K562 (cell line): ENCODE measurements around the gene SIKE1. TPM values are rescaled to one million over a fixed set of nuclear protein-coding genes. Genes with fewer than 3 reads are reported as not detected.
A peak's percentile ranks its signal among the peaks of the same experiment; 100 is the strongest.

Experiments used
- BRD4 ChIP-seq: fragments of 200-600 bp; sonication (generic); IDR thresholded peaks from 2 replicates; pipeline ENCODE4 v1.6.1; 2017; ENCODE audit warnings: inconsistent platforms
- CHCHD3 ChIP-seq: fragments of 250-450 bp; sonication (Bioruptor Pico); IDR thresholded peaks from 2 replicates; pipeline ENCODE4 v2.1.2; 2022; ENCODE audit warnings: mild to moderate bottlenecking
- EGR1 ChIP-seq: fragments of 450-650 bp; conservative IDR thresholded peaks from 2 replicates; pipeline ENCODE4 v1.6.1; 2017; ENCODE audit warnings: mild to moderate bottlenecking
- ESRRA ChIP-seq: fragments of 450-650 bp; IDR thresholded peaks from 2 replicates; pipeline ENCODE4 v1.6.1; 2014; ENCODE audit warnings: low read depth, mild to moderate bottlenecking, moderate library complexity, borderline replicate concordance
- EWSR1 ChIP-seq: fragments of 450-650 bp; IDR thresholded peaks from 2 replicates; pipeline ENCODE4 v1.6.1; 2018; ENCODE audit warnings: borderline replicate concordance, mild to moderate bottlenecking, low read depth, moderate library complexity; ENCODE audit not compliant: partially characterized antibody
- HDAC2 ChIP-seq: fragments of 450-650 bp; IDR thresholded peaks from 2 replicates; pipeline ENCODE4 v1.6.1; 2016; ENCODE audit warnings: mild to moderate bottlenecking
- KAT2B ChIP-seq: IDR thresholded peaks from one replicate; pipeline ENCODE4 v1.6.1; 2012; ENCODE audit warnings: low read depth, mild to moderate bottlenecking, control low read depth, inconsistent platforms, low read length, moderate library complexity
- NCOA4 ChIP-seq: fragments of 450-650 bp; IDR thresholded peaks from 2 replicates; pipeline ENCODE4 v1.6.1; 2018; ENCODE audit warnings: mild to moderate bottlenecking; ENCODE audit not compliant: partially characterized antibody
- RBM34 ChIP-seq: fragments of 200-400 bp; formaldehyde crosslinking; IDR thresholded peaks from 2 replicates; pipeline ENCODE4 v1.6.1; 2018; ENCODE audit warnings: low read length, borderline replicate concordance; ENCODE audit not compliant: insufficient read depth
- RNF2 ChIP-seq: sonication (generic); IDR thresholded peaks from 2 replicates; pipeline ENCODE4 v1.6.1; 2016
- SOX6 ChIP-seq: fragments of 450-650 bp; IDR thresholded peaks from 2 replicates; pipeline ENCODE4 v1.6.1; 2014; ENCODE audit warnings: mild to moderate bottlenecking
- ZNF431 ChIP-seq: sonication (generic); formaldehyde crosslinking; IDR thresholded peaks from 2 replicates; pipeline ENCODE4 v1.8.0; 2022; ENCODE audit warnings: mild to moderate bottlenecking, missing genetic modification reagents
- ZNF589 ChIP-seq: fragments of 200-800 bp; sonication (Bioruptor generic); IDR thresholded peaks from 2 replicates; pipeline ENCODE4 v1.6.1; 2016; ENCODE audit warnings: low read depth, missing genetic modification characterization, missing compliant biosample characterization
- ZNF766 ChIP-seq: fragments of 200-800 bp; sonication (Bioruptor generic); conservative IDR thresholded peaks from 2 replicates; pipeline ENCODE4 v1.6.1; 2016; ENCODE audit warnings: missing genetic modification characterization, missing compliant biosample characterization
- polyA plus RNA-seq, 8 experiments: library from polyadenylated mRNA; depleted of rRNA in 4 of 8; stranded (reverse) in 5 of 8; unstranded in 3 of 8; fragments of >200 nt; fragmentation: Nextera tagmentation in 2 of 8; fragmentation: Illumina TruSeq in 1 of 8; extraction: Ambion mirVana in 2 of 8; extraction: Trizol in 1 of 8; gene quantifications; 2 replicates each; pipeline versions ENCODE4 v1.2.1 to v1.2.3, GENCODE V29; 2011 to 2014; ENCODE audit warnings: inconsistent platforms in 1 of 8, missing spikeins in 1 of 8
- total RNA-seq, 7 experiments: library from RNA; depleted of rRNA in 6 of 7; stranded (reverse); fragments of >200 nt in 6 of 7; fragmentation: Illumina TruSeq in 2 of 7; extraction: Trizol in 2 of 7; gene quantifications; 2 replicates each; pipeline versions ENCODE4 v1.2.1 to v1.2.3, GENCODE V29; 2011 to 2021; ENCODE audit warnings: low replicate concordance in 1 of 7
- TF ChIP-seq, protein P1 (sequence below): IDR thresholded peaks from 3 replicates; pipeline ENCODE4 v1.6.1; 2011; ENCODE audit warnings: borderline replicate concordance, mild to moderate bottlenecking, moderate library complexity; ENCODE audit not compliant: insufficient read length; ENCODE audit errors: extremely low read depth
- TF ChIP-seq, protein P2 (sequence below), 2 experiments: fragments of 450-650 bp in 1 of 2; sonication (generic) in 1 of 2; formaldehyde crosslinking; conservative IDR thresholded peaks; 2 replicates each; pipeline versions ENCODE4 v1.4.0 to v1.8.1; 2020 to 2022; ENCODE audit warnings: mild to moderate bottlenecking in 1 of 2, missing genetic modification reagents in 1 of 2
- TF ChIP-seq, protein P3 (sequence below): fragments of 250-450 bp; sonication (Bioruptor Pico); IDR thresholded peaks from 2 replicates; pipeline ENCODE4 v1.4.0; 2020; ENCODE audit warnings: mild to moderate bottlenecking, moderate library complexity
- TF ChIP-seq, protein P4 (sequence below): sonication (generic); formaldehyde crosslinking; IDR thresholded peaks from 2 replicates; pipeline ENCODE4 v1.8.0; 2022; ENCODE audit warnings: mild to moderate bottlenecking, missing genetic modification reagents

The SIKE1 gene
- total and polyA plus RNA-seq, 9 of the 15 experiments (the other 6 are each of a cell fraction or from before 2014, with no cell fraction given), result 21.8 to 144 (median 76.3) TPM

DNA sequence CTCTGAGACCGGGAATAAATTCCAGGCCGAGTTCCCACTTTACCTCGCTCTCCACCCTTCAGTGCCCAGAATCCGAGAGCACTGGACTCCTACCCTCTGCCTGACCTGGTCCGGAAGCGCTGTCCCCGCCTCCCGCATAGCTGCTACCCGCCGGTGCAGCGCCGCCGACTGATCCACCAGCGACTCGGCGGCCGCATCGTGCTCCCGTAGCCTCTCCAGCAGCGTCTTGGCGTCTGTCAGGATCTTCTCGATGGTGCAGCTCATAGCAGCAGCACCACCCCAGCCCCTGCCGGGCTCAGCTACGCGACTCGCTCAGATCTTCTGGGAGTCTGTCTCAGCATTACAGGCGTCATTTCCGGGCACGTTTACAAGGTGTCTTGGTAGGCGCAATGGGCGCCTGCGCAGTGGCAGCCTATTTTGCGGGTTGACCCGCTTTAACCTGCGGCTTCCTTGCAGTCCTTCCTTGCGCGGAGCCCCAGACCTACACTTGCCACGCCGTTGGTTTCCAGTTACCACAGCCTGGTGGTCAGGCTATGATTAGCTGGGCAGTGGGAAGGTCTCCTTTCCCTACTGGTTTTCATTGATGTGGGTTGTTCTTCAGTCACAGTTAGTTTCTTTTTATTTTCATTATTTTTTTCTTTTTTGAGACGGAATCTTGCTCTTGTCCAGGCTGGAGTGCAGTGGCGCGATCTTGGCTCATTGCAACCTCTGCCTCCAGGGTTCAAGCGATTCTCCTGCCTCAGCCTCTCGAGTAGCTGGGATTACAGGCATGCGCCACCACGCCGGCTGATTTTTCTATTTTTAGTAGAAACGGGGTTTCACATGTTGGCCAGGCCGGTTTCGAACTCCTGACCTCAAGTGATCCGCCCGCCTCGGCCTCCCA is at the start of gene SIKE1 (continued):
- TF ChIP-seq, protein P1, sequence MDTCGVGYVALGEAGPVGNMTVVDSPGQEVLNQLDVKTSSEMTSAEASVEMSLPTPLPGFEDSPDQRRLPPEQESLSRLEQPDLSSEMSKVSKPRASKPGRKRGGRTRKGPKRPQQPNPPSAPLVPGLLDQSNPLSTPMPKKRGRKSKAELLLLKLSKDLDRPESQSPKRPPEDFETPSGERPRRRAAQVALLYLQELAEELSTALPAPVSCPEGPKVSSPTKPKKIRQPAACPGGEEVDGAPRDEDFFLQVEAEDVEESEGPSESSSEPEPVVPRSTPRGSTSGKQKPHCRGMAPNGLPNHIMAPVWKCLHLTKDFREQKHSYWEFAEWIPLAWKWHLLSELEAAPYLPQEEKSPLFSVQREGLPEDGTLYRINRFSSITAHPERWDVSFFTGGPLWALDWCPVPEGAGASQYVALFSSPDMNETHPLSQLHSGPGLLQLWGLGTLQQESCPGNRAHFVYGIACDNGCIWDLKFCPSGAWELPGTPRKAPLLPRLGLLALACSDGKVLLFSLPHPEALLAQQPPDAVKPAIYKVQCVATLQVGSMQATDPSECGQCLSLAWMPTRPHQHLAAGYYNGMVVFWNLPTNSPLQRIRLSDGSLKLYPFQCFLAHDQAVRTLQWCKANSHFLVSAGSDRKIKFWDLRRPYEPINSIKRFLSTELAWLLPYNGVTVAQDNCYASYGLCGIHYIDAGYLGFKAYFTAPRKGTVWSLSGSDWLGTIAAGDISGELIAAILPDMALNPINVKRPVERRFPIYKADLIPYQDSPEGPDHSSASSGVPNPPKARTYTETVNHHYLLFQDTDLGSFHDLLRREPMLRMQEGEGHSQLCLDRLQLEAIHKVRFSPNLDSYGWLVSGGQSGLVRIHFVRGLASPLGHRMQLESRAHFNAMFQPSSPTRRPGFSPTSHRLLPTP, result no peak
- 0 out of 2 replicates have a peak, but pooled peaks have one; percentile 49 for TF ChIP-seq ZNF766 (CRISPR knock-in tag)
- TF ChIP-seq, protein P2, sequence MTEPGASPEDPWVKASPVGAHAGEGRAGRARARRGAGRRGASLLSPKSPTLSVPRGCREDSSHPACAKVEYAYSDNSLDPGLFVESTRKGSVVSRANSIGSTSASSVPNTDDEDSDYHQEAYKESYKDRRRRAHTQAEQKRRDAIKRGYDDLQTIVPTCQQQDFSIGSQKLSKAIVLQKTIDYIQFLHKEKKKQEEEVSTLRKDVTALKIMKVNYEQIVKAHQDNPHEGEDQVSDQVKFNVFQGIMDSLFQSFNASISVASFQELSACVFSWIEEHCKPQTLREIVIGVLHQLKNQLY (CRISPR knock-in tag; conservative IDR thresholded peaks at IDR 0.05), result no peak
- TF ChIP-seq, protein P3, sequence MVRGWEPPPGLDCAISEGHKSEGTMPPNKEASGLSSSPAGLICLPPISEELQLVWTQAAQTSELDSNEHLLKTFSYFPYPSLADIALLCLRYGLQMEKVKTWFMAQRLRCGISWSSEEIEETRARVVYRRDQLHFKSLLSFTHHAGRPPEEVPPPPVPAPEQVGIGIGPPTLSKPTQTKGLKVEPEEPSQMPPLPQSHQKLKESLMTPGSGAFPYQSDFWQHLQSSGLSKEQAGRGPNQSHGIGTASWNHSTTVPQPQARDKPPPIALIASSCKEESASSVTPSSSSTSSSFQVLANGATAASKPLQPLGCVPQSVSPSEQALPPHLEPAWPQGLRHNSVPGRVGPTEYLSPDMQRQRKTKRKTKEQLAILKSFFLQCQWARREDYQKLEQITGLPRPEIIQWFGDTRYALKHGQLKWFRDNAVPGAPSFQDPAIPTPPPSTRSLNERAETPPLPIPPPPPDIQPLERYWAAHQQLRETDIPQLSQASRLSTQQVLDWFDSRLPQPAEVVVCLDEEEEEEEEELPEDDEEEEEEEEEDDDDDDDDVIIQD, result no peak
- TF ChIP-seq NCOA4, result no peak
- peak; percentile 80 for TF ChIP-seq RNF2
- TF ChIP-seq CHCHD3 (CRISPR knock-in tag), result 0 out of 2 replicates have a peak, but pooled peaks have one; percentile 7
- no peak for TF ChIP-seq ZNF589 (CRISPR knock-in tag)
- TF ChIP-seq KAT2B, result no peak
- peak; percentile 52; the same call in 1 of the 2 replicates for TF ChIP-seq SOX6
- TF ChIP-seq HDAC2, result no peak; the same call in 1 of the 2 replicates
- TF ChIP-seq BRD4, result no peak
- TF ChIP-seq ESRRA, result peak; percentile 89; the same call in 1 of the 2 replicates
- no peak for TF ChIP-seq ZNF431 (CRISPR knock-in tag)
- TF ChIP-seq EWSR1, result no peak
- TF ChIP-seq EGR1, result no peak
- no peak for TF ChIP-seq RBM34
- TF ChIP-seq, protein P4, sequence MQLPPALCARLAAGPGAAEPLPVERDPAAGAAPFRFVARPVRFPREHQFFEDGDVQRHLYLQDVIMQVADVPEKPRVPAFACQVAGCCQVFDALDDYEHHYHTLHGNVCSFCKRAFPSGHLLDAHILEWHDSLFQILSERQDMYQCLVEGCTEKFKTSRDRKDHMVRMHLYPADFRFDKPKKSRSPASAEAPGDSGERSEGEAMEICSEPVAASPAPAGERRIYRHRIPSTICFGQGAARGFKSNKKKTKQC (CRISPR knock-in tag), result no peak; the same call in none of the 2 replicates
